Activated CD4-positive, alpha-beta T cell treated with anti-CD3 and anti-CD28 coated beads, Interleukin-2, amount 50 U/mL, for 16 hours (primary cell): Measurements from ENCODE around the gene THSD4.

Source experiments
- DNase-seq: peaks from one replicate; pipeline ENCODE4 v3.0.0-alpha.2; 2020

Gene THSD4

GRCh38 chr15:71271327-71271726 lies 156.1 kb downstream of the THSD4 start:
- DNase-seq: no peak

DNA sequence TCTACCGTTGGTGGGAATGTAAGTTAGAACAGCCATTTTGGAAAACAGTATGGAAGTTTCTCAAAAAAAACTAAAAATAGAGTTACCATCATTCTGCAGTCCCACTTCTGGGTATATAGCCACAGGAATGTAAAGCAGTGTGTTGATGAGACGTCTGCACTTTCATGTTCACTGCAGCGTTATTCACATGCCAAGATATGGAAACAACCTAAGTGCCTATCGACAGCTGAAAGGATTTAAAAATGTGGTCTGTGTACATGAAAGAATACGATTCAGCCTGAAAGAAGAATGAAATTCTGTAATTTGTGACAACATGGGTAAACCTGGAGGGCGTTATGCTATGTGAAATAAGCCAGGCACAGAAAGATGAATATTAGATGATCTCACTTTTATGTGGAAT lies 157.7 kb downstream of the THSD4 start:
- no peak for DNase-seq

- no peak for DNase-seq
Measured at GRCh38 chr15:71273731-71274447, 158.6 kb downstream of the THSD4 start.

GRCh38 chr15:71274448-71274798 lies 159.2 kb downstream of the THSD4 start:
- DNase-seq: no peak

- no peak for DNase-seq
Measured at GRCh38 chr15:71275098-71275497, 159.8 kb downstream of the THSD4 start.

DNA sequence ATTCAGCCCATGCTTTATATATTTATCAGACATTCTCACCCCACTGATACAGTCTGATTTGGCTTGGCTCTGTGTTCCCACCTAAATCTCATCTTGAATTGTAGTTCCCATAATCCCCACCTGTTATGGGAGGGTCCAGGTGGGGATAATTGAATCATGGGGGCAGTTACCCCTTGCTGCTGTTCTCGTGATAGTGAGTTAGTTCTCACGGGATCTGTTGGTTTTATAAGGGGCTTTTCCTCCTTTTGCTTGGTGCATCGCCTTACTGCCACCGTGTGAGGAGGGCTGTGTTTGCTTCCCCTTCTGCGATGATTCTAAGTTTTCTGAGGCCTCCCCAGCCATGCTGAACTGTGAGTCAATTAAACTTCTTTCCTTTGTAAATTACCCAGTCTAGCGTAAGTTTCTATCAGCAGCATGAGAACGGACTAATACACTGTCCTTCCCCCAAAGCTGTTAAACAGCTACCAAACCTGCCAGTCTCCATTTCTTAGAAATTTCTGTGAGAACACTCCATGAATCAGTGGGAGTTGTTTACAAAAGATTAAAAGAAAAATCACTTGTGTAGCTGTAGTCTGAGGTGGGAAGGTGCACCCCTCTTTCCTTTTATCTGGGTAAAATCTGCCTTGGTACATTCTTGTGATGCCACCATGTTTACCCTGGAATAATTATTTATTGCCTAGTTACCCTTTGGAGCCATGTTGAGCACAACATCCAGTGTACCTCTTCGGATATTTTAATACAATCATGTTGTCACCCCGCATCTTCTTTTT lies 160.5 kb downstream of the THSD4 start:
- no peak for DNase-seq

GRCh38 chr15:71276336-71276665 lies 161.0 kb downstream of the THSD4 start:
- no peak for DNase-seq

GRCh38 chr15:71278989-71279756 lies 163.9 kb downstream of the THSD4 start:
- no peak for DNase-seq

DNA sequence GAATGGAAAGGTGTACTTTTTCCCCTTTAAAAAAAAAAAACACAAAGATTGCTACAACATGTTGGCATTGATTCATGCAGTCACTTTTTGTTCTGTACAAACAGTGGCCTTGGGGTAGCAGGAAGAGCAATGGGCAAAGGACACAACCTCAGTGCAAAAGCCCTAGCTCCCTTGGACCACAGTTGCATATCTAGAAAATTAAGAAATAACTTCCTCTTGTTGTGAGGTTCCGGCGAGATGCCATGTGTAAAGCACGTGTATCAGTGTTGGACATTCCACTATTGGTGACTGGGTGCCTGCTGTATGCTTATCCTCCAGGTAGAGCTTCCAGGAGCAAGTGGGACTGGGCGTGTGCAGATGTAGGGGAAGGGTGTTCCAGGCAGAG lies 164.5 kb downstream of the THSD4 start:
- no peak for DNase-seq

DNA sequence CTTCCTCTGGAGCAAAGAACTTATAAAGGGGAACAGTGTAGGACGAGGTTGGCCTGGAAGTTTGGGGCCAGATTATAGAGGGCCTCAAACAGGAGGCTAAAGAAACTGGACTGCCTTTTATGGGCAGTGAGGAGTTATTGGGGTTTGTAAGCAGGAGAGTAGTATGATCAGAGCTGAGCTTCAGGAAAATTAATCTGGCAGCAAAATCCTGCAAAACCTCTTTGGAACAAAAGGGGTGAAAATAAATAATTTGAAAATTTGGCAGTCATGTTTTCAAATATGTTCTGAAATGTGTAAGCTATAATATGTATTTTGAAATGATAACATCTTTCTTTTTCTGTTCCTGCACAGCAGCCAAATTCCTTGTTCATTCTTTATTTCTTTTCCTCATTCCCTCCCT lies 164.9 kb downstream of the THSD4 start:
- DNase-seq: no peak

DNA sequence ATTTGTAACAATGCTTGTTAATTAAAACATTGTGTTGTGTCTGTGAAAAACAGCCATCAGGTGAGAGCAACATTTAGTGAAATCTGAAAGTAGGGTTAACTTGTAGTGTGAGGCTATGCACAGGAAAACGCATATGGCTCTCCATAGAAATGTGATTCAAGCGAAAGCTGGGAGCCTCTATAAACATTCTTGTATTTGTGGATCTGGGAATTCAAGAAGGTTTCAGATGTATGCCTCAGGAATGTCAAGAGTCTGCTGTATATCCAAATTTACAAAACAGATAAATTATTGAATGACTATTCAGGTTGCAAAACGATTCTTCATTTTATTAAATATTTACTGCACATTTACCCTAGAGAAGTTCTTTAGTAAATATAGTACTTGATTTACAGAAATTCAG lies 166.0 kb downstream of the THSD4 start:
- no peak for DNase-seq

GRCh38 chr15:71282076-71282475 lies 166.8 kb downstream of the THSD4 start:
- no peak for DNase-seq

GRCh38 chr15:71288348-71288955 lies 173.2 kb downstream of the THSD4 start:
- DNase-seq: no peak

- DNase-seq: no peak
Measured at GRCh38 chr15:71290002-71290401, 174.7 kb downstream of the THSD4 start.

GRCh38 chr15:71290881-71291635 lies 175.8 kb downstream of the THSD4 start:
- no peak for DNase-seq

- peak; percentile 2 for DNase-seq
Measured at GRCh38 chr15:71291723-71292122, 176.5 kb downstream of the THSD4 start.

GRCh38 chr15:71293723-71294122 lies 178.5 kb downstream of the THSD4 start:
- DNase-seq: no peak

GRCh38 chr15:71294251-71294910 lies 179.1 kb downstream of the THSD4 start:
- no peak for DNase-seq

GRCh38 chr15:71294911-71295602 lies 179.8 kb downstream of the THSD4 start:
- DNase-seq: peak; percentile 3

- DNase-seq: no peak
Measured at GRCh38 chr15:71295603-71296314, 180.5 kb downstream of the THSD4 start.

- no peak for DNase-seq
Measured at GRCh38 chr15:71296315-71296679, 181.0 kb downstream of the THSD4 start.
